ENCODE measurements around the gene TNS3. TPM values are rescaled to one million over a fixed set of nuclear protein-coding genes. Genes with fewer than 3 reads are reported as not detected.

TNS3 gene
- total RNA-seq, 3 donors from 2014 or later, result 69.1 to 98.9 (median 69.9) TPM

DNA sequence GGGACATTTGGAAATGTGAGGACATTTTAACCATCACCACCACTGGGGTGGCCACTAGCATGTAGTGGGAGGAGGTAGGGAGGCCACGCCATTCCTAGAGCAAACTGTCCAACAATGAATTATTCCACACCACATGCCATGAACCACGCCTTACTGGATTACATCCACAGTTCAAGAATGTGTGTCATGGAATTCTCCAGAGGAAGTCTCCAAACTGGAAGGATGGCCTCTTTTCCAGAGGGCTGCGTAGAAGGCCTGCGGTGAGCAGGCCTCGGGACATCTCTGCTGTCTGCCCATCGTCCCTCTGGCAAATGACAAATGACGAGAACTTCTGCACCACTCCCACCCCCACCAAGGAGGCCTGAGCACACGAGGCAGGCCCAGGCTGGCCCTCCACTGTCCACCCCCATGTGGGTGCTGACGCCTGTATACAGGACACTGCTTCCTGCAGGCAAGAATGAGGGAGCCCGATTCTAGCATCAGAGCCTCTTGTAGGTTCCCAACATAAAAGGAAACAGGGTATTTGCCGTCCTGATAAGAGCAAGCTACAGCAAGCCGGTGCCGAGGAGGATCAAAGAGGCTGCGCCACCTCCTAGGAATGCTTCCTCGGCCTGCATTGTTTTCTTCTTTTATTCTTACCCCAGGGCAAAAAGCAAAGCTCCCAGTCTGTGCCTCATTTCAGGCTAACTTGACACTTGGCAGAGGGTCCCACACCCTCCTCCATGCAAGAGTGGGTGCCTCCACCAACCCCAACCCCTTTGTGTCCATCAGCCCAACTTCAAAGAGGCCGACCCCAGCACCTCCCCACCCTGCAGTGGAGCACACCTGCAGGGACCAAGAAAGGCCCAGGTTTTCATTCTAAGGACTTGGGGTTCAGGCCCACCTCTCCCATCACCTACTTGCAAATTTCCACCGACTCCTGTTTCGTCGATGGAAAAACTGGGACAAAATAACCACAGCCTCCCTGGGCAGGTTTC lies 23.9 kb downstream of the TNS3 start:
- H3K36me3 ChIP-seq (ENCODE audit: low read depth), result no peaks in the 10 kb centered on the region
- peaks cover 3% of the 10 kb centered on the region for H3K4me1 ChIP-seq (ENCODE audit: low read depth)
- intact Hi-C loops (cut with DNase I, micrococcal nuclease), result no loop called here
- TF ChIP-seq, protein P1, sequence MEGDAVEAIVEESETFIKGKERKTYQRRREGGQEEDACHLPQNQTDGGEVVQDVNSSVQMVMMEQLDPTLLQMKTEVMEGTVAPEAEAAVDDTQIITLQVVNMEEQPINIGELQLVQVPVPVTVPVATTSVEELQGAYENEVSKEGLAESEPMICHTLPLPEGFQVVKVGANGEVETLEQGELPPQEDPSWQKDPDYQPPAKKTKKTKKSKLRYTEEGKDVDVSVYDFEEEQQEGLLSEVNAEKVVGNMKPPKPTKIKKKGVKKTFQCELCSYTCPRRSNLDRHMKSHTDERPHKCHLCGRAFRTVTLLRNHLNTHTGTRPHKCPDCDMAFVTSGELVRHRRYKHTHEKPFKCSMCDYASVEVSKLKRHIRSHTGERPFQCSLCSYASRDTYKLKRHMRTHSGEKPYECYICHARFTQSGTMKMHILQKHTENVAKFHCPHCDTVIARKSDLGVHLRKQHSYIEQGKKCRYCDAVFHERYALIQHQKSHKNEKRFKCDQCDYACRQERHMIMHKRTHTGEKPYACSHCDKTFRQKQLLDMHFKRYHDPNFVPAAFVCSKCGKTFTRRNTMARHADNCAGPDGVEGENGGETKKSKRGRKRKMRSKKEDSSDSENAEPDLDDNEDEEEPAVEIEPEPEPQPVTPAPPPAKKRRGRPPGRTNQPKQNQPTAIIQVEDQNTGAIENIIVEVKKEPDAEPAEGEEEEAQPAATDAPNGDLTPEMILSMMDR (IDR thresholded peaks at IDR 0.05), result no peak
- DNase-seq (peak in 1 of 3 donors; percentile 23), ATAC-seq (peak; percentile 61)
- no peaks in the 10 kb centered on the region for H3K9me3 ChIP-seq
- no peak overlapping the region for H3K4me3 ChIP-seq

DNA sequence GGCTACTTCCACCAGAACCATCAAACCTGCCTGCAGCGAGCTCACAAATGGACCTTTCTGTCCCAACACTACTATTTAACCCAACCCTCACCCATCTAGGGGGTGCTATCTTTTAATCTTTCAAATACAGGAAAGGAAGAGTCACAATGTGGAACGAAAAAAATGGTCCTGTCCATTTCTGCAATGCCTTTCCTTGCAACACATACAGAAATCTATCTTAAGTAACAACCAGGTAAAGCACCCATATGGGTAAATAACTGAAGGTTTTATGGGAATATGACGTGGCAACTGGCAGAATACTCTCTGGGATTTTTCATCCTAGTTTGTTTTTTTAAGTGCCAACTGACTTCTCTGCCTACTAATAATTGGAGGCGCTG lies 24.6 kb downstream of the TNS3 start:
- intact Hi-C loops (cut with DNase I, micrococcal nuclease), result no loop called here
- TF ChIP-seq, protein P1 (IDR thresholded peaks at IDR 0.05), result no peak
- peaks cover 3% of the 10 kb centered on the region for H3K4me1 ChIP-seq (ENCODE audit: low read depth)

DNA sequence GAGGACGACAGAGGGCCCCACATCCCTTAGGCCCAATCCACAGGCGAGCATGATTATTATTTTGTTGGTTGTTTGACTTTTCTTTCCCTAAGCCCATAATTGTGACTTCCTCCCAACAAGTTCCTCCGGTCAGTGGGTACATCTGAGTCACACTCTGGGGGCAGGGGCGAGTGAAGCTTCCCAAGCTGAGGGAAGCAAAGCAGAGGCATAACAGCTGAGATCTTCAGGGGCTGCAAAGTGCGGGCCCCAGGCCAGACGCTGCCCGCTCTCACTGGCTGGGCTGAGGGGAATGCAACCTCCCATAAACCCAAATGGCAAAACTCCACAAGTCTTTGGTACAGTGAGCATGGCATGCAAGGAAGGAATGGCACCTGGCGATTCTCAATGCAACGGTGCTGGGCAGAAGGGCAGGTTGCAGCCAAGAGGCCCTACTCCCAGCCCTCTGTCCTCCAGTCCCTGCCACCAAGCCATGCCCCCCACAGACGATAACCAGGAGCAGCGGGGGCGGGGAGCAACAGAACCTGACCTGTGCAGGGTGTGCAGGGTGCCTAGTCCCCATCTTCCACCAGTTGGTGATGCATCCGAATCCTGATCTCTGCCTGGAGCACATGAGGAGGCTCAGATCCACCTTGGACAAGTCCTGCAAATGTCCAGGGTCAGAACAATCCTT lies 25.3 kb downstream of the TNS3 start:
- peak; percentile 26 for ATAC-seq
- TF ChIP-seq, protein P1 (IDR thresholded peaks at IDR 0.05), result no peak
- Histone ChIP-seq H3K4me3 (no peak overlapping the region), H3K4me1 (ENCODE audit: low read depth) (peaks cover 7% of the 10 kb centered on the region), H3K36me3 (ENCODE audit: low read depth) (no peaks in the 10 kb centered on the region), H3K9me3 (no peaks in the 10 kb centered on the region)
- intact Hi-C loops (cut with DNase I, micrococcal nuclease), result no loop called here
- DNase-seq, result peak in 1 of 3 donors; percentile 23

More for the DNA sequence above, 24.6 kb downstream of the TNS3 start:
- H3K36me3 ChIP-seq (ENCODE audit: low read depth), result no peaks in the 10 kb centered on the region
- H3K4me3 ChIP-seq, result no peak overlapping the region
- H3K9me3 ChIP-seq, result no peaks in the 10 kb centered on the region
- ATAC-seq, result no peak
- DNase-seq, result no peak

DNA sequence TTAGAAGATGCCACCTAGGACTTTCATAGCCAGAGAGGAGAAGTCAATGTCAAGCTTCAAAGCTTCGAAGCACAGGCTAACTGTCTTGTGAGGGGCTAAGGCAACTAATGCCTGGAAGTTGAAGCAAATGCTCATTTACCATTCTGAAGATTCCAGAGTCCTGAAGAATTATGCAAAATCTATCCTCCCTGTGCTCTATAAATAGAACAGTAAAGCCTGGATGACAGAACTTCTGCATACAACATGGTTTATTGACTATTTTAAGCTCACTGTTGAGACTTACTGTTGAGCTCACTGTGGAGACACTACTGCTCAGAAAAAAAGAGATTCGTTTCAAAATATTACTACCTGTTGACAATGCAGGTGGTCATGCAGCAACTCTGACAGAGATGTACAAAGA lies 28.6 kb downstream of the TNS3 start:
- no peaks in the 10 kb centered on the region for H3K9me3 ChIP-seq
- intact Hi-C loops (cut with DNase I, micrococcal nuclease), result no loop called here

DNA sequence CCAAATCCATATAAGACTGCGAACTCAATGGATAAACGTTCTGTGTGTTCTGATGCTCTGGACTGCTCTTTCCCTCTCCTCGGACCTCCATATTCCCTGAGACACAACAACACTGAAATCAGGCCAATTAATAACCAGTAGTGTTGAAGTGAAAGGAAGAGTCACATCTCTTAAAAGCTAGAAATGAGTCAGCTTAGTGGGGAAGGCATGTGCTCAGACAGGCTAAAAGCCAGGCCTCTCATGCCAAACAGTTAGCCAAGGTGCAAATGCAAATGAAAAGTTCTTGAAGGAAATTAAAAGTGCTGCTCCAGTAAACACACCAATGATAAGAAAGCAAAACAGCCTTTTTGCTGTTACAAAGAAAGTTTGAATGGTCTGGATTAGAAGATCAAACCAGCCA lies 29.3 kb downstream of the TNS3 start:
- intact Hi-C loops (cut with DNase I, micrococcal nuclease), result no loop called here
- Histone ChIP-seq H3K9me3 (no peaks in the 10 kb centered on the region), H3K36me3 (ENCODE audit: low read depth) (no peaks in the 10 kb centered on the region), H3K4me1 (ENCODE audit: low read depth) (peaks cover 5% of the 10 kb centered on the region), H3K4me3 (no peak overlapping the region)
- ATAC-seq (peak; percentile 28), DNase-seq (no peak)
- TF ChIP-seq, protein P1 (IDR thresholded peaks at IDR 0.05), result no peak

More for the DNA sequence above, 28.6 kb downstream of the TNS3 start:
- H3K4me1 ChIP-seq (ENCODE audit: low read depth), result peaks cover 7% of the 10 kb centered on the region
- TF ChIP-seq, protein P1 (IDR thresholded peaks at IDR 0.05), result no peak
- no peak overlapping the region for H3K4me3 ChIP-seq
- ATAC-seq (no peak), DNase-seq (no peak)
- no peaks in the 10 kb centered on the region for H3K36me3 ChIP-seq (ENCODE audit: low read depth)

All from mucosa of descending colon (tissue), 3 donors.